Fibroblast of mammary gland (primary cell): ENCODE data around the gene REV1.
A peak's percentile ranks its signal among the peaks of the same experiment; 100 is the strongest.

ENCODE experiments used
- DNase-seq: peaks from one replicate; pipeline ENCODE4 v3.0.0-alpha.2; 2010; ENCODE audit warnings: low read depth
- H3K4me3 ChIP-seq: 2 replicates; pipeline ENCODE4 v1.5.1; 2011; ENCODE audit warnings: low read depth, mild to moderate bottlenecking, low read length, moderate library complexity; ENCODE audit not compliant: control insufficient read depth
- TF ChIP-seq, protein P1 (sequence below): conservative IDR thresholded peaks from 2 replicates; pipeline ENCODE4 v1.5.1; 2011; ENCODE audit warnings: low read depth, low read length, inconsistent platforms; ENCODE audit not compliant: control insufficient read depth, insufficient read depth

The REV1 gene

DNA sequence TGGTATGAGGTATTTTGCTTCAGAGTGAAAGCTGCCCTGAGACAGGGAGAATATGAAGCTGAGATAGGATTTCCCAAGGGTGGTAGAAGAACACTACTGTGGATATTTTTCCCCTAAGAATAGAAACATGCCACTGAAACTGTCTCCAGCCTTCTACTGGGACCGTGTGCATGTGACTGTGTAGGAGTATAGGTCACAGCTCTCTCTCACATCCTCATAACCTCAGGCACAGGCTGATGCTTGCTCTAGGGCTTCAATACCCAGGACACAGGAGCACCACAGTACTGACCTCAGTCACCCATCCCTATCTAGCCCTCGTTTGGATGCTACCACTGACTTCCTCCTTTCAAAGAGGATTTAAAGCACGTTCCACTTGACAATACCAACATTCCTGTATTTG is 67.2 kb downstream of the REV1 start:
- TF ChIP-seq, protein P1, sequence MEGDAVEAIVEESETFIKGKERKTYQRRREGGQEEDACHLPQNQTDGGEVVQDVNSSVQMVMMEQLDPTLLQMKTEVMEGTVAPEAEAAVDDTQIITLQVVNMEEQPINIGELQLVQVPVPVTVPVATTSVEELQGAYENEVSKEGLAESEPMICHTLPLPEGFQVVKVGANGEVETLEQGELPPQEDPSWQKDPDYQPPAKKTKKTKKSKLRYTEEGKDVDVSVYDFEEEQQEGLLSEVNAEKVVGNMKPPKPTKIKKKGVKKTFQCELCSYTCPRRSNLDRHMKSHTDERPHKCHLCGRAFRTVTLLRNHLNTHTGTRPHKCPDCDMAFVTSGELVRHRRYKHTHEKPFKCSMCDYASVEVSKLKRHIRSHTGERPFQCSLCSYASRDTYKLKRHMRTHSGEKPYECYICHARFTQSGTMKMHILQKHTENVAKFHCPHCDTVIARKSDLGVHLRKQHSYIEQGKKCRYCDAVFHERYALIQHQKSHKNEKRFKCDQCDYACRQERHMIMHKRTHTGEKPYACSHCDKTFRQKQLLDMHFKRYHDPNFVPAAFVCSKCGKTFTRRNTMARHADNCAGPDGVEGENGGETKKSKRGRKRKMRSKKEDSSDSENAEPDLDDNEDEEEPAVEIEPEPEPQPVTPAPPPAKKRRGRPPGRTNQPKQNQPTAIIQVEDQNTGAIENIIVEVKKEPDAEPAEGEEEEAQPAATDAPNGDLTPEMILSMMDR, result no peak

DNA sequence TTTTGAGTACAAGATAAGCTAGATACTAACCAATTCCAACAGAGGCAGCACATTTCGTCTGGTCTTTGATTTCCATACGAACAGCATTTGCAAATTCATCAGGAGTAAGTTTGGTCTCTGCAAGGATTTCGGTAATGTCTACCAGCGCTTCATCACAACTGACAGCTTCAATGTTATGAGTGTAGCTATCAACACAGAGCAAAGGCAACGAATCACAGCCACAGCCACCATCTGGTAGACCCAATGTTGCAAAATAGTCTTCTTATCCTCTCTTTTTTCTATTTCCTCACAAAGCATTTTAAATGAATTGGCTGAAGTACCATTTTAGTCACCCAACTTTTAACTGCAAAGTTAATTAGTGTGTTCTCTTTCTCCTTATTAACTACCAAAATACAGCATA is 68.3 kb downstream of the REV1 start:
- no peak overlapping the region for H3K4me3 ChIP-seq
- DNase-seq, result peak; percentile 66
- TF ChIP-seq, protein P1, result no peak

More for the DNA sequence above, 67.2 kb downstream of the REV1 start:
- DNase-seq, result no peak
- H3K4me3 ChIP-seq, result no peak overlapping the region

DNA sequence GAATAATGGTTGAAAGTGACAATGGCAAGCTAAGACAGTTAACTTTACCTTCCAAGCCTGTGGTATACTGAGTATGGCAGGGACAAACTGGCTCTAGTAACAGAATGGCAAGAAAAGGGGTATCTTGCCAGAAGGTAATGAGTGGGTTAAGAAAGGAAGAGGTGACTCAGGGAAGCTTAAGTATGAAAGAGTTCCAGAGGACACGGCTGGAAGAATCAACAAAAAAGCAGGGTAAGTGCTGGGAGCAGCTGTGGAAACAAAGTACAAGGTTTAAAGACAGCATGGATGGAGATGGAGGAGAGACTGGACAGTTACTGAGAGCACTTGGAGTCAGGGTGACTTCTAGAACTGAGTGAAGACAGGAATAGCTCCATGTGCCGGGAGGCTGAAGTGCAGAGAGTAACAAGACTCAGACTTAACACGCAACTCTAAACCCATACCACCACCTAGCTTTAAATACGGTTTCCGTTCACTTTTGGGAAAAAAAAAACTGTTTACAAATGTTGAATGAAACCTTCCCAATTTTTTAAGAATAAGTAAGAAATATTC is 69.0 kb downstream of the REV1 start:
- TF ChIP-seq, protein P1, result no peak
- DNase-seq, result peak; percentile 56
- no peak overlapping the region for H3K4me3 ChIP-seq

DNA sequence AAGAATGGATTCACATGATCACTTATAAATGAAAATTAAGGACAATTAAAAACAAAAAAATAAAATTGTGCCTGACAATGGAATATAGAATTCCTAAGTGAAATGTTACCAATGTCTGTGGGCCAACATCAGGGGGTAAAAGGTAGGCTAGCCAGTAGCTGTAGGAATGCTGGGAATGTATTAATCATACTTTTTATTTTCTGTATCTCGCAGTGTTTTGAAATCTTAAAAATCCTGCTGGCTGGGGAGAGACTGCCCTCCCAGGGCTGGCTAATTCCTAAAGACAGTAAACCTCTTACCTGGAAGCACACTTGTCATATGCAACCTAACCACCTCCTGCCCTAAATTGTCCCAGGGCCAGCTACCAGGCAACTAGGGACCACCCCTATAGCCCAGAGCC is 69.8 kb downstream of the REV1 start:
- no peak for DNase-seq
- H3K4me3 ChIP-seq, result no peak overlapping the region

DNA sequence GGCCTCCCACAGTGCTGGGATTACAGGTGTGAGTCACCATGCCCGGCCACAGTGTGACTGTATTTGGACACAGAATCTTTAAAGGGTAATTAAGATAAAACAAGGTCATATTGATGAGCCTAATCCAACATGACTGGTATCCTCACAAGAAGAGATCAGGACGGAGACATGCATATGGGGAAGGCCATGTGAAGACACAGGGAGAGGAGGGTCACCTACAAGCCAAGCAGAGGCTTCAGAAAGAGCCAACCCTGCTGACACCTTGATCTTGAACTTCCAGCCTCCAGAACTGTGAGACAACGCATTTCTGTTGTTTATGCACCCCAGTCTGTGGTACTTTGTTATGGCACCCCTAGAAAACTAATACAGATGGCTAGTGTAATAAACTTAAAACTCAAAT is 72.4 kb downstream of the REV1 start:
- no peak overlapping the region for H3K4me3 ChIP-seq
- TF ChIP-seq, protein P1, result no peak

More for the DNA sequence above, 69.8 kb downstream of the REV1 start:
- TF ChIP-seq, protein P1, result no peak

DNA sequence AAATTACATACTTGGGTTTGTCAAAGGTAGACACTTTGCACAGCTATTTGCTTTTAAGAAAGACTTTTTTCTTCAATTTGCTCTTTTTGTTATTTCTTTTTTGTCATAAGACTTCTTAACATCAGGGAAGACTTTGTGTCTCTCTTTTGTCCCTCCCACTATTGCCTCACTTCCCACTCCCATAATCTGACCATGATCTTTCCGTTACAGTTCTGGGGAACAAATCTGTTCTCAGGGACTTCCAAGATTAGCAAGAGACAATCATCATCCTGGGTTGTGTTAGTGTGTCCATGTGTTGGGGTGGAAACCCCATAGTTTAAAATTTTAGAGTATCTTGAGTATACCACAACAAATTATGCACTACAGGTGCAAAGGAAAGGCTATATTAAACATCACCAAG is 75.3 kb downstream of the REV1 start:
- no peak for DNase-seq
- TF ChIP-seq, protein P1, result no peak
- no peak overlapping the region for H3K4me3 ChIP-seq

More for the DNA sequence above, 72.4 kb downstream of the REV1 start:
- DNase-seq, result no peak

DNA sequence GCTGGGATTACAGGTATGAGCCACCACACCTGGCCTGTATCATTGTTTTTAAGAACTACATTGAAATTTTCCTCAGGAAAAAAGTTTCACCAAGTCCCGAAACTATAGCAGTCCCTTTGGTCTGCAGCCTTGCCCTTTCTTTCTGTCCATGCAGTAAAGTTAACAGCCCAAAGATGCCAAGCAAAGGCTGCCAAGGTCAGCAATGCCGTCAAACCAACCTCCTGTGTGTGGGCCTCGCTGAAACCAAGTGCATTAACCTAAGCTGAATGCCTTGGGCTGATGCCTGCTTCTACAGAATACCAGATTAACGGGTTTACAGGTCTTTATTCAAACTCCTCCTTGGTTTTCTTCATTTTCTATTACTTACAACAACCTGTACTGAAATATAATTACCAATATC is 79.5 kb downstream of the REV1 start:
- TF ChIP-seq, protein P1, result no peak
- no peak for DNase-seq
- no peak overlapping the region for H3K4me3 ChIP-seq
